Activated naive CD4-positive, alpha-beta T cell treated with anti-CD3 and anti-CD28 coated beads for 36 hours (primary cell): ENCODE results near the gene AVPR2. TPM values are rescaled to one million over a fixed set of nuclear protein-coding genes. Genes with fewer than 3 reads are reported as not detected.
A peak's percentile ranks its signal among the peaks of the same experiment; 100 is the strongest.

Experiments used
- CTCF ChIA-PET: fragments of 350-600 bp; sonication (Branson Sonifier 250); formaldehyde crosslinking; loops from one replicate; lab custom pipeline; 2021; ENCODE audit warnings: antibody characterized with exemption; lab: Charles Lee
- DNase-seq: peaks from one replicate; pipeline ENCODE4 v3.0.0-alpha.2; 2020
- H3K27ac Mint-ChIP-seq: one replicate; pipeline ENCODE4 v1.8.0; 2021; ENCODE audit warnings: mild to moderate bottlenecking, mixed read lengths
- H3K27me3 Mint-ChIP-seq: one replicate; pipeline ENCODE4 v1.8.0; 2021; ENCODE audit warnings: low read depth, mixed read lengths
- H3K36me3 Mint-ChIP-seq: one replicate; pipeline ENCODE4 v1.8.0; 2021; ENCODE audit warnings: low read depth, mixed read lengths
- H3K4me1 Mint-ChIP-seq: one replicate; pipeline ENCODE4 v1.8.0; 2021; ENCODE audit warnings: low read depth, mixed read lengths
- H3K4me3 Mint-ChIP-seq: one replicate; pipeline ENCODE4 v1.8.0; 2021; ENCODE audit warnings: mild to moderate bottlenecking, moderate library complexity, mixed read lengths
- H3K9me3 Mint-ChIP-seq: one replicate; pipeline ENCODE4 v1.8.0; 2021; ENCODE audit warnings: mixed read lengths
- intact Hi-C: fragments of 100-400 bp; cut with micrococcal nuclease; formaldehyde crosslinking; loops from one replicate; pipeline ENCODE4 v1.15.1; 2023
- total RNA-seq, 2 experiments: library from RNA; stranded (reverse); gene quantifications; one replicate each; pipeline ENCODE4 v1.2.3, GENCODE V29; 2021

AVPR2 gene
- total RNA-seq, 2 experiments from 2014 or later = not detected

DNA sequence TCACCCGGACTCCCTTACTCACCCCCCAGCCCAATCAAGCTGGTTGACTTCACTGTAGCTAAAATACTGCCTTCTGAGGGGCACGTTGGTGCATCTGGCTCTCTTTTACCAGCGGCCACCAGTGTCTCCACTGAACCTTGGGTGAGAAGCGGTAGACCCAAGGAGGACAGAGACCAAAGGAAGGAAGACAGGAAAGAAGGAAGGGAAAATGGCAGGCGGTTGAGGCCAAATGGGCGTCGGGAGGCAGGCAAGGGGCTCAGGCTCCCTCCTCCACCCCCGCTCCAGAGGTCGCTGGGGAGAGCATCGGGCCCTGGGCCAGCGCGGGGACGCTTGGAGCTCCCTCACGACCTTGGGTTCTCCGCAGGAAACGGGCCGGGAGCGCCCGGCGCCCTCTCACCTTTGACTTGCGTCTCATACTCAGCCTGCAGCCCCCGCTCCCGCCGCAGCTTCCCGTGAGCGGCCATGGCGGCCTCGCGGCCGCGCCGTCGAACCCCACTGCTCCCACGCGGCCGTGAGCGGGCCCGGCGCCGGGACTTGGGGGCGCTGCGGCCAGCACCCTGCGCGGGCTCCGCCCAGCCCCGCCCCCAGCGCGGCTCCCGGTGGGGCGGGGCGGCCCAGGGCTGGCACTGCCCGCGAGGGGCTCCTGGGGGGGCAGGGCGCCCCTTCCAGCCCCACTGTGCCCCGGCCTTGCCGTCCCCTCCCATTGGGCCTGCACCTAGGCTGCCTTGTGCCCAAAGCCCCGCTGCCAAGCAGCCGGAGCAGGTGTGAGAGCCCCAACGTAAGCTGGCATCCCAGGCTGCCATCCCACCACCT, 21.5 kb downstream of the AVPR2 start, which contains the start of gene ARHGAP4:
Gene ARHGAP4, minus strand, starts transcription at position 526 of the 813 bp plus-strand sequence. Its CDS starts 62 bp downstream, at position 464.
- peaks cover 23% of the 10 kb centered on the region for H3K36me3 Mint-ChIP-seq
- H3K4me3 Mint-ChIP-seq = peak within 1 kb of the TSS; percentile 92
- peaks cover 32% of the 10 kb centered on the region for H3K4me1 Mint-ChIP-seq
- H3K27ac Mint-ChIP-seq = peak within 1 kb of the TSS; percentile 98
- H3K27me3 Mint-ChIP-seq = no peaks in the 10 kb centered on the region
- intact Hi-C loops = loop anchor here (2.0 to 5.0 kb wide), 3 partner anchors 25 to 471 kb away; partner anchors contain the start of gene RPL10
- no peaks in the 10 kb centered on the region for H3K9me3 Mint-ChIP-seq
- DNase-seq = peak; percentile 56
- CTCF ChIA-PET = interaction anchor here (0.7 to 10.6 kb wide), 6 partner anchors 11 to 448 kb away, joined by 3 to 82 read pairs (median 4); partner anchors contain the start of genes FLNA and RENBP

DNA sequence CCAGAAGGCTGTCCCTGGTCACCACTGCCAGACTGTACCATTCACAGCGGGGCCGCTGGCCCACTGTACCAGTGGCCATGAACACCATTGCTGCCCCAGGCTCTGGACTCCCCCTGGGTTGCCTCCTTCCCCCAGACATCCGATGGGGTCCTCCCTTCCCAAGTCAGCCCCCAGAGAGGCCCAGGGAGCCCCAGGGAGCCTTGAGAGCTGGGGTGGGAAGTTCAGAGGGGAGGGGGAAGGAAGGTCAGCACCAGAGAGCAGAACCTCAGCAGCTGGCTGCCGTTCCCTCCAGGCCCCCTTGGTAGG, 22.0 kb downstream of the AVPR2 start:
- Mint-ChIP-seq H3K36me3 (peaks cover 26% of the 10 kb centered on the region), H3K27ac (peak overlapping the region; percentile 98), H3K27me3 (no peaks in the 10 kb centered on the region), H3K9me3 (no peaks in the 10 kb centered on the region), H3K4me3 (peak overlapping the region; percentile 88), H3K4me1 (peaks cover 38% of the 10 kb centered on the region)
- DNase-seq = no peak
- intact Hi-C loops = loop anchor here (5.0 kb wide), 2 partner anchors 96 to 471 kb away; partner anchors contain the start of gene RPL10
- CTCF ChIA-PET = interaction anchor here (0.7 to 10.6 kb wide), 7 partner anchors 11 to 447 kb away, joined by 3 to 82 read pairs (median 4); partner anchors contain the start of genes FLNA and RENBP

DNA sequence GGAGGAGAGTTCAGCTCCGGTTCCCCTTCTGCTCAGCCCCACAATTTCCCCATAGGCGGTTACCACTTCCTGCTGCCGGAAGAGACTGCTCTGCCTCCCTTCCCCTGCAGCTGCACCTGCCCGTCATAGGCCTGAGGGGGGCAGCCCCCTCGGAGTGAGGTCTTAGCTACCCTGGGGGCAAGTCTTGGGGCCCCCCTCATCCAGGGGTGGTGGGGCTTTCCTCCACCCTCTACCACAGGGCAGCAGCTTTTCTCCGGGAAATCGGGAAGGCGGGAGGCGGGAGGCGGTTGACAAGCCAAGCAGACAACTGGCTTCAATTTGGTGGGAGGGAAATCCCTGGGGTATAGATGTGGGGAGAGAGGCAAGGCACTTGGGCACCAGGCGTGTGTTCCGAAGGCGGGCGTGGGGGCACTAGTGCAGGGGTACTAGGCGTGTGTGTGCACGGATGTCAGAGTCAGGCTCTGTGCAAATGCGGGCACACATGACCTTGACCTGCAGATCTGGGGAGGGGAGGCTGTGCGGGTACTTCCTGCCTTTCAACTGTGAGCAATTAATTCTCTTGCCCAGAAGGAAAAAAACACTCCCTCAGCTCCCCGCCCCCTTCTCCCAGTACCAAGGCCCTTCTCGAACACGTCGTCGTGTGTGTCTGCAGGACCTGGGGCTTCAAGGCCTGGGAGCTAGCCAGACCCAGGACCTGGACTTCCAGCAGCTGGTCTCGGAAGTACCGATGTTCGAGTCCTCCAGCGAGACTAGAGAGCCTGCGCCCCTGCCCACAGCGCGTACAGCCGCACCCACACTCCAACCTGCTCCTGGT, 22.6 kb downstream of the AVPR2 start:
- peak overlapping the region; percentile 98 for H3K27ac Mint-ChIP-seq
- H3K27me3 Mint-ChIP-seq = no peaks in the 10 kb centered on the region
- intact Hi-C loops = loop anchor here (1.0 to 5.0 kb wide), 4 partner anchors 8 to 470 kb away; partner anchors contain the start of genes NAA10 and RPL10
- peak; percentile 85 for DNase-seq
- CTCF ChIA-PET = interaction anchor here (0.6 to 10.6 kb wide), 7 partner anchors 10 to 164 kb away, joined by 3 to 82 read pairs (median 4); partner anchors contain the start of gene RENBP
- peaks cover 35% of the 10 kb centered on the region for H3K4me1 Mint-ChIP-seq
- peak overlapping the region; percentile 88 for H3K4me3 Mint-ChIP-seq
- H3K9me3 Mint-ChIP-seq = no peaks in the 10 kb centered on the region
- peaks cover 27% of the 10 kb centered on the region for H3K36me3 Mint-ChIP-seq

DNA sequence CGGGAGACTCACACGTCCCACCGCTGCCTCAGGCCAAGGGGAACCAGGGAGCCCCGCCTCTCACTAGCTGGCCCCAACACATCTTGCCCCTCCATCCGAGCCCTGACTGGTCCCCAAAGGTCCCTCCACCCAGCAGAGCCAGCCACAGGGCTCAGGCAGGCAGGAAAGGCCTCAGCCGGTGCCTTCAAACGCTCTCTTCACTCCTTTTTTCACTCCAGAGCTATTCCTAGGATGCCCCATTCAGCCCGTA, 23.1 kb downstream of the AVPR2 start:
- H3K4me3 Mint-ChIP-seq = peak overlapping the region; percentile 88

DNA sequence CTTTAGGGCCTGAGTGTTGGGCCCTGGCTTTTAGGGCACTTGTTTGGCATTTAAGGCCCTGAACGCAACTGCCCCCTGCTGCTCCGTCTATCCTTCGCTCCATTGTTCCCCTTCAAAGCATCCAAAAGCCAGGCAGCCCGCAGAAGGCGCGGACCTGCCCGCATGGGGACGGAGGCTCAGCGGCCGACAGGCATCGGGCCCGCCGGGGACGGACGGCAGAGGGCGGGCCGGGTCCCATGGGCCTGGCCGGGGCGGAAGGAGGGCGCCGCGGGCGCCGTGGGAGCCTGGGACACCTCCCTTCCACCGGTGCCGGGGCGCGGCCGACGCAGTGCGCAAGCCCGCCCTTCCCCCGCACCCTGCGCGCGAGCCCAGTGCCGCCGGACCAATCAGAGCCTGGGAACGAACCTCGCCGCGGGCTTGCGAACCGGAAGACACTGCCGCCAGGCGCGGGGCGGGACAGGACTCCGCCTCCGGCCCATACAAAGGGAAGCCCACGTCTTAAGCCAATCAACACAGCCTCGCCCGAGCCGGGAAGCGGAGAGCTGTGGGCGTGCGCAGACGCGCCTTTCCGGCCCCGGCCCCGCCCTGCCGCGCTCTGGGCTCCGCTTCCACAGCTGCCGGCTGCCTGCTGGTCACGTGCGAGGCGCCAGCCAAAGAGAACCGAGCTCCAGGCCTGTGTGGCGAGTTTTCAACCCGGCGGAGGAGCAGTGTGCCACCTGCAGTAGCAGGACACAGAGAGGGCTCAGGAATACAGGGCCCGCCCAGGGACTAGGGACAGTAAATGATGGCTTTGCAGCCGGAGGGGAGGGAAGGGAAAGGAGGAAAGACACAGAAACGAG, 23.7 kb downstream of the AVPR2 start:
- no peaks in the 10 kb centered on the region for H3K27me3 Mint-ChIP-seq
- peaks cover 25% of the 10 kb centered on the region for H3K36me3 Mint-ChIP-seq
- peaks cover 28% of the 10 kb centered on the region for H3K4me1 Mint-ChIP-seq
- CTCF ChIA-PET = interaction anchor here (0.6 to 10.6 kb wide), 4 partner anchors 12 to 86 kb away, joined by 3 to 82 read pairs (median 5); partner anchors contain the start of gene RENBP
- H3K4me3 Mint-ChIP-seq = peak overlapping the region; percentile 88
- H3K9me3 Mint-ChIP-seq = no peaks in the 10 kb centered on the region
- DNase-seq = peak; percentile 93
- intact Hi-C loops = loop anchor here (1.0 to 5.0 kb wide), 7 partner anchors 7 to 469 kb away; partner anchors contain the start of genes HCFC1, IDH3G, NAA10 and RPL10
- peak overlapping the region; percentile 98 for H3K27ac Mint-ChIP-seq

More for the DNA sequence above, 23.1 kb downstream of the AVPR2 start:
- Mint-ChIP-seq H3K27ac (peak overlapping the region; percentile 98), H3K27me3 (no peaks in the 10 kb centered on the region), H3K4me1 (peaks cover 31% of the 10 kb centered on the region), H3K36me3 (peaks cover 25% of the 10 kb centered on the region), H3K9me3 (no peaks in the 10 kb centered on the region)
- peak; percentile 22 for DNase-seq
- intact Hi-C loops = loop anchor here (1.0 to 5.0 kb wide), 4 partner anchors 8 to 470 kb away; partner anchors contain the start of genes NAA10 and RPL10
- CTCF ChIA-PET = interaction anchor here (0.6 to 10.6 kb wide), 5 partner anchors 13 to 109 kb away, joined by 3 to 82 read pairs (median 4); partner anchors contain the start of gene RENBP

DNA sequence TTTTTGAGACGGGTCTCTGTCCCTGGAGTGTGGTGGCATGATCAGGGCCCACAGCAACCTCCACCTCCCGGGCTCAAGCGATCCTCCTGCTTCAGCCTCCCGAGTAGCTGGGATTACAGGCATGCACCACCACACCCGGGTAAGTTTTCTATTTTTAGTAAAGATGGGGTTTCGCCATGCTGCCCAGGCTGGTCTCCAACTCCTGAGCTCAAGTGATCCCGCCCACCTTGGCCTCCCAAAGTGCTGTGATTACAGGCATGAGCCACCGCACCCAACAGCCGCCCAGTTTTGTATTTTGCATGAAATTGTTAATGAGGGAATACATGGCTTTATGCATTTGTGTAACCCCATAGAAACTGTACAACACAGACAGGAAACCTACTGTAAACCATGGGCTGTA, 24.4 kb downstream of the AVPR2 start:
- DNase-seq = no peak
- Mint-ChIP-seq H3K27ac (peak overlapping the region; percentile 79), H3K4me1 (peaks cover 28% of the 10 kb centered on the region), H3K27me3 (no peaks in the 10 kb centered on the region), H3K36me3 (peaks cover 21% of the 10 kb centered on the region), H3K9me3 (no peaks in the 10 kb centered on the region), H3K4me3 (peak overlapping the region; percentile 86)
- CTCF ChIA-PET = interaction anchor here (10.6 kb wide), 1 partner anchor 18 kb away, joined by 82 read pairs; the partner anchor contains the start of gene RENBP
- intact Hi-C loops = loop anchor here (1.0 to 5.0 kb wide), 5 partner anchors 38 to 468 kb away; partner anchors contain the start of genes HCFC1, IDH3G, RPL10 and SSR4

DNA sequence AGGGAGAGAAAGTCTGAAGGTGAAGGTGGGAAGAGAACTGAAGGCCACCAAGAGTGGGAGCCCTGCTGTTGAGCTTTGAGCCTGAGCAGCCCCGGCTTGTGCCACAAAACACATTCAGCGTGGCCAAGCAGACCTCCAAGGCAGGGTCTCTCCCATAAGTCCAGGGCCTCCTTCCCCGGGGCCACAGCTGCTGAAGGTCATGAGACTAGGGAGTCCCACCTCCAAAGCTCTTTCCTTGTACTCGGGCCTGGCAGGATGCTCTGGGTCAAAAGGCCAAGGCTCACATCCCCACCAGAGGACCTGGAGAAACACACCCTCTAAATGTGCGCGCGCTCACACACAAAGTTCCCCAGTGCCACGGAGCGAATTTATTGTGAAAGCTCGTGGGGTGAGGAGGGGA, 25.1 kb downstream of the AVPR2 start:
- Mint-ChIP-seq H3K4me1 (peaks cover 29% of the 10 kb centered on the region), H3K9me3 (no peaks in the 10 kb centered on the region), H3K27ac (peak overlapping the region; percentile 79), H3K27me3 (no peaks in the 10 kb centered on the region), H3K36me3 (peaks cover 16% of the 10 kb centered on the region), H3K4me3 (peak overlapping the region; percentile 86)
- CTCF ChIA-PET = interaction anchor here (10.6 kb wide), 1 partner anchor 17 kb away, joined by 82 read pairs; the partner anchor contains the start of gene RENBP
- intact Hi-C loops = loop anchor here (5.0 kb wide), 2 partner anchors 93 to 468 kb away; partner anchors contain the start of gene RPL10
- DNase-seq = no peak

DNA sequence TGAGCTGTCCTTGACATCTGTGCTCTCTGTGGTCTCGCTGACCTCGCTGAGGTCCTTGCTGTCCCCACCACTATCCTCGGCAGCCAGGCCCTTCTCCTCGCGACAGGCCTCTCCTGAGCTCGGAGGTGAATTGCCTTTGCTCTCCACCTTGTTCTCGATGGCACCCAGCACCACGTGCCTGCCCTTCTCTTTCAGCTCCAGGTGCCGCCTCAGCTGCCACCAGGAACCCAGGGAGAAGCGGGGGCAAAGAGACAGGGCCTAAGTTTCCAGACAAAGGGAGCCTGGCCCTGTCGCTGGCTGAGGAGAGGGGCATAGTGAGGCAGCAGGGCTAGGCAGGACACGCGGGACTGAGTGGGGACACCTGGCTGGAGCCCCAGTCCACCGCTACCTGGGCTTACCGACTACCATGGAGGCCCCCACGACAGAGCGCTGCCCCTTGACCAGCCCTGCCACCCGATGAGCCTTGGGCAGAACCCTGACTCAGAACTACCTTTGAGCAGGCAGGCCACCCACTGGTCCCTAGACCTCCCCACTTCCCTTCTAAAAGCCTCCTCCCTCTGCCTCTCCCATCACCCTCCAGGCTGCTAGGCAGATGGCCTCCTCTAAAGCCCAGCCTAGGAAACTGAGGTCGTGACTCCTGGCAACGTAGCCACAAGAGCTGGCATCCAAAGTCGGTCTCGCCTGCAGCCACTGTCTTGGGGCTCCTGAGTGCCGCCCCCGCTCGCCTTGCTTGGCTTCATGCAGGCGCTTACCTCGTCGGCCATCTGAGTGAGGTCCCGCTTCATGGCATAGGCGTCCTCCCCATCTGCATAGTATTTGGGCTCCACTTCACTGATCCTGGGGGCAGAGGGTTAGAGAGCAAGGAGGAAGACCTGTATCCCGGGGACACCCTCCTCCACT, 25.8 kb downstream of the AVPR2 start:
- Mint-ChIP-seq H3K27ac (peak overlapping the region; percentile 61), H3K9me3 (no peaks in the 10 kb centered on the region), H3K4me3 (no peak overlapping the region), H3K36me3 (peaks cover 14% of the 10 kb centered on the region), H3K27me3 (no peaks in the 10 kb centered on the region), H3K4me1 (peaks cover 29% of the 10 kb centered on the region)
- no peak for DNase-seq
- CTCF ChIA-PET = interaction anchor here (10.6 kb wide), 1 partner anchor 17 kb away, joined by 82 read pairs; the partner anchor contains the start of gene RENBP
- intact Hi-C loops = no loop called here

DNA sequence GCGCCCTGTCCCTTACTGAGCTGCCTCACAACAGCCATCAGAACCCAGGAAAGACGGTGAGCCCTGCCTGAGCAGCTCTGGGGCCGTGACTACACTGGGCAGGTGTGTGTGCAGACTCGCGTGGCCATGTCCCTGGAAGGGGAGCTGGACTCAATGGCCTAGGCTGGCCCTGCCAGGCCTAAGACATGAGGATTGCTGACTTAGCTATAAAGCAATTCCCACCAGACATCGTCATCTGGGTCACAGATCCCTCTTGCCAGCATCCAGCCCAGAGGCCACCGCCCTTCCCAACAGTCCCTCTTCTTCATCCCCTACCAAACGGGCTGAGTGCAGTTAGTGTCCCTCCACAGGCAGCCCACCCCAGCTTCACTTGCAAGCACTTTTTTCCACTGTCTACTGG, 26.7 kb downstream of the AVPR2 start:
- Mint-ChIP-seq H3K4me1 (peaks cover 32% of the 10 kb centered on the region), H3K27ac (peak overlapping the region; percentile 46), H3K9me3 (no peaks in the 10 kb centered on the region), H3K4me3 (no peak overlapping the region), H3K36me3 (peaks cover 13% of the 10 kb centered on the region), H3K27me3 (no peaks in the 10 kb centered on the region)
- intact Hi-C loops = no loop called here
- DNase-seq = no peak
- CTCF ChIA-PET = interaction anchor here (1.0 to 1.3 kb wide), 2 partner anchors 16 to 34 kb away, joined by 3 to 4 read pairs; no protein-coding TSS in a partner anchor

DNA sequence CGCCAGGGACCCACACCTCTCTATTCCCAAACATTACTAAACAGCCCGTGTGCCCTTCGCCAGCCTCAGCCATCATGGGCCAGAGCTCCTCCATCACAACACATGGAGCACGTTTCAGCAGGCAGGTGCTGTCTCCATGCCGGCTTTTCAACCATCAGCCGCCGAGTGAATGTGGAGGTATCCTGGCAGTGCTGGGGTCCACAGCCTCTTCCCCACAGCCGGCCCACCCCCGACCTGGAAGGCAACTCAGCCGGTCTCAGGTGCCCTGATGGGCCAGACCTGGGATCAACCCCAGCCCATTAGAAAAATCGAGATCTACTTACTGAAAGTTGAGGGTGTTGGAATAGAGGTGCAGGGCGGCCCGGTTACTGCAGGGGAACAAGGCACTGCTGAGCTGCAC, 27.3 kb downstream of the AVPR2 start:
- CTCF ChIA-PET = interaction anchor here (0.9 to 1.3 kb wide), 4 partner anchors 9 to 168 kb away, joined by 3 to 4 read pairs (median 4); partner anchors contain the start of gene PLXNB3
- Mint-ChIP-seq H3K4me3 (no peak overlapping the region), H3K4me1 (peaks cover 35% of the 10 kb centered on the region), H3K27ac (no peak overlapping the region), H3K9me3 (no peaks in the 10 kb centered on the region), H3K36me3 (peaks cover 13% of the 10 kb centered on the region), H3K27me3 (no peaks in the 10 kb centered on the region)
- no peak for DNase-seq
- intact Hi-C loops = no loop called here
